Gastrocnemius medialis (tissue), 4 donors: ENCODE results near the gene COL4A1.

ENCODE experiments used
- POLR2A ChIP-seq, 2 donors: fragments of 450-650 bp; IDR thresholded peaks; one replicate each; pipeline ENCODE4 v1.6.1; 2017; ENCODE audit warnings: antibody characterized with exemption in 2 of 2, mild to moderate bottlenecking in 2 of 2, moderate library complexity in 2 of 2
- TF ChIP-seq, protein P1 (sequence below), 5 experiments: fragments of 450-650 bp in 3 of 5; fragments of 200-600 bp in 2 of 5; sonication (generic) in 2 of 5; IDR thresholded peaks in 4 of 5; conservative IDR thresholded peaks in 1 of 5; 1 replicate in 4 of 5; 2 replicates in 1 of 5; pipeline ENCODE4 v1.5.1; 2016 to 2019; ENCODE audit warnings: antibody characterized with exemption in 5 of 5, mild to moderate bottlenecking in 3 of 5, moderate library complexity in 3 of 5

DNA sequence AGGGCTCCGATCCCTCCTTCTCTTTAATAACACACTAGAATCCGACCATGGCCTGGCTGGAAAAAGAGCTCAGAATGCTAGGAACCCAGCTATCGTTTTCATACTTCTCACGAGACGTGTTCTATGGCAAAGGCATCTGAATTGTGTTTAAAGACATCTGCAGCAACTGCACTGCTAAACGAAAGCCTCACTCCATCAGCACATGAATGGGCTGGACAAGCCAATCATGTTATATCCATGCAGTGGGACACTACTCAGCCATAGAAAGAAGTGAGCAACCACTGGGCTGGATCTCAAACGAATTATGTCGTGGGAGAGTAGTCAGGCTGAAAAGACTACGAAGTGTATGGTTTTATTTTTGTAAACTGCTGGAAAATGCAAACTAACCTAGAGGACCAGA, 136.1 kb downstream of the COL4A1 start:
- TF ChIP-seq, protein P1, sequence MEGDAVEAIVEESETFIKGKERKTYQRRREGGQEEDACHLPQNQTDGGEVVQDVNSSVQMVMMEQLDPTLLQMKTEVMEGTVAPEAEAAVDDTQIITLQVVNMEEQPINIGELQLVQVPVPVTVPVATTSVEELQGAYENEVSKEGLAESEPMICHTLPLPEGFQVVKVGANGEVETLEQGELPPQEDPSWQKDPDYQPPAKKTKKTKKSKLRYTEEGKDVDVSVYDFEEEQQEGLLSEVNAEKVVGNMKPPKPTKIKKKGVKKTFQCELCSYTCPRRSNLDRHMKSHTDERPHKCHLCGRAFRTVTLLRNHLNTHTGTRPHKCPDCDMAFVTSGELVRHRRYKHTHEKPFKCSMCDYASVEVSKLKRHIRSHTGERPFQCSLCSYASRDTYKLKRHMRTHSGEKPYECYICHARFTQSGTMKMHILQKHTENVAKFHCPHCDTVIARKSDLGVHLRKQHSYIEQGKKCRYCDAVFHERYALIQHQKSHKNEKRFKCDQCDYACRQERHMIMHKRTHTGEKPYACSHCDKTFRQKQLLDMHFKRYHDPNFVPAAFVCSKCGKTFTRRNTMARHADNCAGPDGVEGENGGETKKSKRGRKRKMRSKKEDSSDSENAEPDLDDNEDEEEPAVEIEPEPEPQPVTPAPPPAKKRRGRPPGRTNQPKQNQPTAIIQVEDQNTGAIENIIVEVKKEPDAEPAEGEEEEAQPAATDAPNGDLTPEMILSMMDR (IDR thresholded peaks at IDR 0.05 in 4 of 5, conservative IDR thresholded peaks at IDR 0.05 in 1 of 5): no peak
- no peak for TF ChIP-seq POLR2A (IDR thresholded peaks at IDR 0.05)
